HepG2 (cell line): ENCODE data around the gene ZNF490. TPM values are rescaled to one million over a fixed set of nuclear protein-coding genes. Genes with fewer than 3 reads are reported as not detected.

Experiments
- ADNP ChIP-seq: sonication (generic); formaldehyde crosslinking; IDR thresholded peaks from 2 replicates; pipeline ENCODE4 v1.4.0; 2020; ENCODE audit warnings: missing genetic modification reagents
- AGO1 ChIP-seq: fragments of 200-400 bp; formaldehyde crosslinking; IDR thresholded peaks from 2 replicates; pipeline ENCODE4 v1.6.1; 2017; ENCODE audit warnings: mild to moderate bottlenecking, low read depth, low read length, moderate library complexity; ENCODE audit not compliant: poor library complexity, severe bottlenecking
- E2F5 ChIP-seq: sonication (generic); formaldehyde crosslinking; conservative IDR thresholded peaks from 2 replicates; pipeline ENCODE4 v1.4.0; 2020; ENCODE audit warnings: missing genetic modification reagents
- GABPB1 ChIP-seq: IDR thresholded peaks from 2 replicates; pipeline ENCODE4 v1.6.1; 2016; ENCODE audit warnings: mild to moderate bottlenecking, missing genetic modification reagents, moderate library complexity, missing compliant biosample characterization
- GATAD1 ChIP-seq: IDR thresholded peaks from 2 replicates; pipeline ENCODE4 v1.6.1; 2016; ENCODE audit warnings: missing genetic modification reagents, missing compliant biosample characterization
- HOXA5 ChIP-seq: sonication (generic); formaldehyde crosslinking; IDR thresholded peaks from 2 replicates; pipeline ENCODE4 v1.4.0; 2020; ENCODE audit warnings: missing genetic modification reagents
- HOXD1 ChIP-seq: sonication (generic); formaldehyde crosslinking; IDR thresholded peaks from 2 replicates; pipeline ENCODE4 v1.5.0; 2020; ENCODE audit warnings: missing genetic modification reagents
- KDM1A ChIP-seq: IDR thresholded peaks from 2 replicates; pipeline ENCODE4 v1.6.1; 2016; ENCODE audit warnings: missing compliant biosample characterization
- ONECUT2 ChIP-seq: sonication (generic); formaldehyde crosslinking; IDR thresholded peaks from 2 replicates; pipeline ENCODE4 v1.4.0; 2020; ENCODE audit warnings: missing genetic modification reagents
- RAD21 ChIP-seq: fragments of 450-650 bp; formaldehyde crosslinking; IDR thresholded peaks from 2 replicates; pipeline ENCODE4 v1.5.0; 2020; ENCODE audit warnings: mild to moderate bottlenecking
- THAP11 ChIP-seq: IDR thresholded peaks from 2 replicates; pipeline ENCODE4 v1.6.1; 2016; ENCODE audit warnings: missing biosample characterization, missing genetic modification reagents
- THAP7 ChIP-seq: sonication (generic); formaldehyde crosslinking; IDR thresholded peaks from 2 replicates; pipeline ENCODE4 v1.8.1; 2023; ENCODE audit warnings: mild to moderate bottlenecking, missing genetic modification reagents
- ZNF253 ChIP-seq: sonication (generic); formaldehyde crosslinking; IDR thresholded peaks from 2 replicates; pipeline ENCODE4 v1.8.0; 2022; ENCODE audit warnings: mild to moderate bottlenecking, missing genetic modification reagents, borderline replicate concordance
- ZNF292 ChIP-seq: sonication (generic); formaldehyde crosslinking; IDR thresholded peaks from 2 replicates; pipeline ENCODE4 v1.8.1; 2022; ENCODE audit warnings: mild to moderate bottlenecking, low read depth, missing genetic modification reagents, borderline replicate concordance
- ZNF678 ChIP-seq: sonication (generic); formaldehyde crosslinking; IDR thresholded peaks from 2 replicates; pipeline ENCODE4 v1.4.0; 2020; ENCODE audit warnings: mild to moderate bottlenecking, missing genetic modification reagents
- ZNF746 ChIP-seq: sonication (generic); formaldehyde crosslinking; IDR thresholded peaks from 2 replicates; pipeline ENCODE4 v1.8.0; 2022; ENCODE audit warnings: mild to moderate bottlenecking, missing genetic modification reagents
- ZSCAN21 ChIP-seq: sonication (generic); formaldehyde crosslinking; IDR thresholded peaks from 2 replicates; pipeline ENCODE4 v1.8.0; 2022; ENCODE audit warnings: mild to moderate bottlenecking, missing genetic modification reagents, moderate library complexity, borderline replicate concordance
- polyA plus RNA-seq, 8 experiments: library from polyadenylated mRNA; depleted of rRNA in 3 of 8; stranded (reverse) in 7 of 8; unstranded in 1 of 8; fragments of >200 nt; fragmentation: Illumina TruSeq in 4 of 8; extraction: Trizol in 4 of 8; gene quantifications; 2 replicates each; pipeline versions ENCODE4 v1.2.1 to v1.2.3, GENCODE V29; 2011 to 2016; ENCODE audit warnings: low read depth in 4 of 8, missing spikeins in 1 of 8, mixed read lengths in 1 of 8; ENCODE audit not compliant: insufficient read depth in 1 of 8
- total RNA-seq, 5 experiments: library from RNA; depleted of rRNA; stranded (reverse); fragments of >200 nt; fragmentation: Illumina TruSeq; extraction: Trizol; gene quantifications; 2 replicates each; pipeline ENCODE4 v1.2.3, GENCODE V29; 2016; ENCODE audit warnings: low read depth in 1 of 5
- TF ChIP-seq, protein P1 (sequence below): sonication (generic); formaldehyde crosslinking; IDR thresholded peaks from 2 replicates; pipeline ENCODE4 v1.8.0; 2022; ENCODE audit warnings: mild to moderate bottlenecking, missing genetic modification reagents, moderate library complexity
- TF ChIP-seq, protein P2 (sequence below): sonication (generic); formaldehyde crosslinking; IDR thresholded peaks from 2 replicates; pipeline ENCODE4 v1.4.0; 2020; ENCODE audit warnings: missing genetic modification reagents
- TF ChIP-seq, protein P3 (sequence below): sonication (generic); formaldehyde crosslinking; IDR thresholded peaks from 2 replicates; pipeline ENCODE4 v1.4.0; 2020; ENCODE audit warnings: mild to moderate bottlenecking, missing genetic modification reagents
- TF ChIP-seq, protein P4 (sequence below): IDR thresholded peaks from 2 replicates; pipeline ENCODE4 v1.6.1; 2016; ENCODE audit warnings: missing biosample characterization, missing genetic modification reagents, low read depth
- TF ChIP-seq, protein P5 (sequence below): IDR thresholded peaks from 2 replicates; pipeline ENCODE4 v1.6.1; 2016

Gene ZNF490
- total and polyA plus RNA-seq, 2 of the 13 experiments (the other 11 are each of a cell fraction or from before 2014, with no cell fraction given), result 1.3 to 2.9 TPM

DNA sequence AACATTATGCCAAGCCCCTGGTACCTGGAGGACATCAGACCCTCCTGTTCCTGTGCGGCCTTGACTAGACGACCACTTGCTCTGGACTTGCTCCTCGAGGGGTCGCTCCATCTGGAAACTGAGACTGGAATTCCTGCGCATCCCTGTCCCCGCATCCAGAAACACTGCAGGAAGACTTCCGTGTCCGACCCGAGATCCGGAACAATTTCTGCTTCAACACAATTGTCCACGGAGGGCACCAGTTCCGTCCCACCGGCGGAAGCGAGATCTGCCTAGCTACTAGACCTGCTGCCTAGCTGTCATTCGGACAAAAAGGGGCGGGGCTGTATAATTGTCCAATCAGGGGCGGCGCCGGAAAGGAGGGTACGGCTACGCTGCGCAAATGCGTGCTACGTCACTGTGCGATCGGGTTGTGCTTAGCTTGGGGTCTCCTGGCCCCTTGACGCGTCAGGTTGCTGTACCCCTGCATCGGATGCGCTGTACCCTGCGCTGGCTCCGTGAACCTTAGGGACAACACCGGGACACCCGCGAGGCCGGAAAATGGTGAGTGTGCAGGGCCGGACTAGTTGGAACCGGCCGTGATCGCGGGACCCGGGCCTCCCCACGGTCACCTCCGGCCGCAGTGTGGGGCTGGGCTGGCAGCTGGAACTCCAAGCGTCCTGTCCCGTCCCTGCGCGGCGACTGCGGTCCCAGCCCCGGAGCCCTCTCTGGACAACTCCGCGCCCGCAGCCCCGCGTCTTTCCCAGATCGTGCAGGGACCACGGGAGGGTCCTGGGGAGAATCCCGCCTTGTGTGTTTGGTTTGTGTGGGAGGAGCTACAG lies at the start of gene ZNF490, which contains the start of gene ZNF791 (continued):
- TF ChIP-seq THAP7 (CRISPR knock-in tag), result peak; percentile 82; the same call in 1 of the 2 replicates
- TF ChIP-seq GATAD1 (CRISPR knock-in tag), result peak; percentile 96
- TF ChIP-seq, protein P1, sequence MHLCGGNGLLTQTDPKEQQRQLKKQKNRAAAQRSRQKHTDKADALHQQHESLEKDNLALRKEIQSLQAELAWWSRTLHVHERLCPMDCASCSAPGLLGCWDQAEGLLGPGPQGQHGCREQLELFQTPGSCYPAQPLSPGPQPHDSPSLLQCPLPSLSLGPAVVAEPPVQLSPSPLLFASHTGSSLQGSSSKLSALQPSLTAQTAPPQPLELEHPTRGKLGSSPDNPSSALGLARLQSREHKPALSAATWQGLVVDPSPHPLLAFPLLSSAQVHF (CRISPR knock-in tag), result no peak
- TF ChIP-seq AGO1, result no peak
- TF ChIP-seq, protein P2, sequence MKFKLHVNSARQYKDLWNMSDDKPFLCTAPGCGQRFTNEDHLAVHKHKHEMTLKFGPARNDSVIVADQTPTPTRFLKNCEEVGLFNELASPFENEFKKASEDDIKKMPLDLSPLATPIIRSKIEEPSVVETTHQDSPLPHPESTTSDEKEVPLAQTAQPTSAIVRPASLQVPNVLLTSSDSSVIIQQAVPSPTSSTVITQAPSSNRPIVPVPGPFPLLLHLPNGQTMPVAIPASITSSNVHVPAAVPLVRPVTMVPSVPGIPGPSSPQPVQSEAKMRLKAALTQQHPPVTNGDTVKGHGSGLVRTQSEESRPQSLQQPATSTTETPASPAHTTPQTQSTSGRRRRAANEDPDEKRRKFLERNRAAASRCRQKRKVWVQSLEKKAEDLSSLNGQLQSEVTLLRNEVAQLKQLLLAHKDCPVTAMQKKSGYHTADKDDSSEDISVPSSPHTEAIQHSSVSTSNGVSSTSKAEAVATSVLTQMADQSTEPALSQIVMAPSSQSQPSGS (CRISPR knock-in tag), result peak; percentile 42
- 0 out of 2 replicates have a peak, but pooled peaks have one; percentile 55 for TF ChIP-seq ZNF746 (CRISPR knock-in tag)
- no peak for TF ChIP-seq HOXD1 (CRISPR knock-in tag)
- TF ChIP-seq ZSCAN21 (CRISPR knock-in tag), result peak; percentile 64; the same call in 1 of the 2 replicates
- TF ChIP-seq, protein P3, sequence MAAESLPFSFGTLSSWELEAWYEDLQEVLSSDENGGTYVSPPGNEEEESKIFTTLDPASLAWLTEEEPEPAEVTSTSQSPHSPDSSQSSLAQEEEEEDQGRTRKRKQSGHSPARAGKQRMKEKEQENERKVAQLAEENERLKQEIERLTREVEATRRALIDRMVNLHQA (CRISPR knock-in tag), result no peak
- peak; percentile 64; the same call in 1 of the 2 replicates for TF ChIP-seq ZNF292 (CRISPR knock-in tag)
- peak; percentile 85 for TF ChIP-seq ZNF678 (CRISPR knock-in tag)
- TF ChIP-seq KDM1A, result peak; percentile 50; the same call in 1 of the 2 replicates
- TF ChIP-seq E2F5, result no peak; the same call in 1 of the 2 replicates
- TF ChIP-seq ZNF253 (CRISPR knock-in tag), result no peak
- TF ChIP-seq HOXA5, result no peak; the same call in 1 of the 2 replicates
- TF ChIP-seq THAP11, result peak; percentile 93
- TF ChIP-seq GABPB1 (CRISPR knock-in tag), result peak; percentile 95
- no peak for TF ChIP-seq ONECUT2
- TF ChIP-seq, protein P4, sequence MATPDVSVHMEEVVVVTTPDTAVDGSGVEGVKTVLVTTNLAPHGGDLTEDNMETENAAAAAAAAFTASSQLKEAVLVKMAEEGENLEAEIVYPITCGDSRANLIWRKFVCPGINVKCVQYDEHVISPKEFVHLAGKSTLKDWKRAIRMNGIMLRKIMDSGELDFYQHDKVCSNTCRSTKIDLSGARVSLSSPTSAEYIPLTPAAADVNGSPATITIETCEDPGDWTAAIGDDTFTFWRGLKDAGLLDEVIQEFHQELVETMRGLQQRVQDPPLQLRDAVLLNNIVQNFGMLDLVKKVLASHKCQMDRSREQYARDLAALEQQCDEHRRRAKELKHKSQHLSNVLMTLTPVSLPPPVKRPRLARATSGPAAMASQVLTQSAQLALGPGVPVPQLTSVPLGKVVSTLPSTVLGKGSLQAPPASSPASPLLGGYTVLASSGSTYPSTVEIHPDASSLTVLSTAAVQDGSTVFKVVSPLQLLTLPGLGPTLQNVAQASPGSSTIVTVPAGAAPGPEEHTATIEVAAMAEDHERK (CRISPR knock-in tag), result peak; percentile 97
- TF ChIP-seq, protein P5, sequence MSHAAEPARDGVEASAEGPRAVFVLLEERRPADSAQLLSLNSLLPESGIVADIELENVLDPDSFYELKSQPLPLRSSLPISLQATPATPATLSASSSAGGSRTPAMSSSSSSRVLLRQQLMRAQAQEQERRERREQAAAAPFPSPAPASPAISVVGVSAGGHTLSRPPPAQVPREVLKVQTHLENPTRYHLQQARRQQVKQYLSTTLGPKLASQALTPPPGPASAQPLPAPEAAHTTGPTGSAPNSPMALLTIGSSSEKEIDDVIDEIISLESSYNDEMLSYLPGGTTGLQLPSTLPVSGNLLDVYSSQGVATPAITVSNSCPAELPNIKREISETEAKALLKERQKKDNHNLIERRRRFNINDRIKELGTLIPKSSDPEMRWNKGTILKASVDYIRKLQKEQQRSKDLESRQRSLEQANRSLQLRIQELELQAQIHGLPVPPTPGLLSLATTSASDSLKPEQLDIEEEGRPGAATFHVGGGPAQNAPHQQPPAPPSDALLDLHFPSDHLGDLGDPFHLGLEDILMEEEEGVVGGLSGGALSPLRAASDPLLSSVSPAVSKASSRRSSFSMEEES (CRISPR knock-in tag), result 0 out of 2 replicates have a peak, but pooled peaks have one; percentile 26
- TF ChIP-seq ADNP, result no peak
- no peak; the same call in 1 of the 2 replicates for TF ChIP-seq RAD21 (CRISPR knock-in tag)
